HCT116 (cell line): ENCODE data around the gene CMPK1. TPM values are rescaled to one million over a fixed set of nuclear protein-coding genes. Genes with fewer than 3 reads are reported as not detected.

Source experiments
- ATAC-seq: fragments of 200-7000 bp; cut with Tn5 transposase; 2 replicates; pipeline ENCODE4 v1.9.1; 2020; ENCODE audit warnings: mild to moderate bottlenecking, moderate library complexity
- BruUV-seq: library from RNA; stranded (reverse); fragments of 400-500 nt; replicated peaks from 2 replicates; lab custom pipeline; 2021; lab: Mats Ljungman, UMichigan
- CTCF ChIA-PET: fragments of 300-600 bp; sonication (Branson Sonifier 250); formaldehyde crosslinking; loops from one replicate; lab custom pipeline; 2021; ENCODE audit warnings: antibody characterized with exemption; lab: Charles Lee
- POLR2A ChIA-PET: fragments of 300-600, 350-600 bp; sonication (Branson Sonifier 250); formaldehyde crosslinking; loops from one replicate; lab custom pipeline; 2021; ENCODE audit warnings: antibody characterized with exemption; lab: Charles Lee
- RAD21 ChIA-PET, 2 experiments: fragments of 300-600 bp; sonication (Branson Sonifier 250); formaldehyde crosslinking; loops; one replicate each; lab custom pipeline; 2023; ENCODE audit warnings: low total read pairs in 2 of 2; ENCODE audit not compliant: uncharacterized antibody in 2 of 2, unreplicated experiment in 2 of 2, low non-redundant PET in 1 of 2; lab: Charles Lee
- DNase-seq: peaks from one replicate; pipeline ENCODE4 v3.0.0-alpha.2; 2010; ENCODE audit warnings: low read depth, low spot score
- H2AFZ ChIP-seq: fragments of 200-600 bp; shearing (Covaris generic), sonication (generic); 2 replicates; pipeline ENCODE4 v1.6.1; 2017; ENCODE audit warnings: low read depth, mixed run types, mixed read lengths, antibody characterized with exemption, low read length; ENCODE audit not compliant: poor library complexity, severe bottlenecking
- H3K27ac ChIP-seq: 2 replicates; pipeline ENCODE4 v1.5.1; 2012; ENCODE audit warnings: low read depth, low read length
- H3K27me3 ChIP-seq: fragments of 200-600 bp; sonication (generic); 2 replicates; pipeline ENCODE4 v1.6.1; 2016; ENCODE audit warnings: mixed run types, low read length, mixed read lengths; ENCODE audit not compliant: insufficient read depth
- H3K36me3 ChIP-seq, 2 experiments: fragments of 200-500 bp in 1 of 2; fragments of 200-600 bp in 1 of 2; sonication (Bioruptor generic) in 1 of 2; sonication (generic) in 1 of 2; 2 replicates each; pipeline versions ENCODE4 v1.5.1 to v1.6.1; 2014 to 2016; ENCODE audit warnings: low read length in 2 of 2, inconsistent platforms in 1 of 2, mixed read lengths in 1 of 2, mixed run types in 1 of 2; ENCODE audit not compliant: insufficient read depth in 2 of 2, control insufficient read depth in 1 of 2
- H3K4me1 ChIP-seq, 2 experiments: fragments of 200-600 bp in 1 of 2; sonication (generic) in 1 of 2; 2 replicates each; pipeline versions ENCODE4 v1.5.1 to v1.6.1; 2012 to 2017; ENCODE audit warnings: low read length in 2 of 2, inconsistent platforms in 1 of 2, mild to moderate bottlenecking in 1 of 2, mixed read lengths in 1 of 2, mixed run types in 1 of 2, moderate library complexity in 1 of 2; ENCODE audit not compliant: insufficient read depth in 2 of 2, control insufficient read depth in 1 of 2
- H3K4me2 ChIP-seq: fragments of 200-600 bp; sonication (generic); 2 replicates; pipeline ENCODE4 v1.6.1; 2017; ENCODE audit warnings: mixed run types, low read length, mixed read lengths
- H3K4me3 ChIP-seq, 2 experiments: fragments of 200-600 bp in 1 of 2; sonication (generic) in 1 of 2; replicated peaks in 1 of 2; 2 replicates each; pipeline ENCODE4 v1.5.1; 2011 to 2016; ENCODE audit warnings: low read length in 2 of 2, control low read depth in 1 of 2, low read depth in 1 of 2, mild to moderate bottlenecking in 1 of 2, mixed read lengths in 1 of 2, mixed run types in 1 of 2
- H3K79me2 ChIP-seq: fragments of 200-600 bp; sonication (generic); 2 replicates; pipeline ENCODE4 v1.6.1; 2017; ENCODE audit warnings: mild to moderate bottlenecking, mixed run types, low read length, moderate library complexity, mixed read lengths; ENCODE audit not compliant: insufficient read depth
- H3K9ac ChIP-seq: fragments of 200-600 bp; sonication (generic); 2 replicates; pipeline ENCODE4 v1.6.1; 2016; ENCODE audit warnings: low read length, mixed read lengths
- H3K9me2 ChIP-seq: fragments of 200-600 bp; sonication (generic), shearing (Covaris generic); 2 replicates; pipeline ENCODE4 v1.6.1; 2017; ENCODE audit warnings: mixed run types, mild to moderate bottlenecking, moderate library complexity; ENCODE audit not compliant: insufficient read depth
- H3K9me3 ChIP-seq, 2 experiments: fragments of 200-500 bp in 1 of 2; fragments of 200-600 bp in 1 of 2; sonication (Bioruptor generic) in 1 of 2; sonication (generic) in 1 of 2; 2 replicates each; pipeline ENCODE4 v1.6.1; 2014 to 2017; ENCODE audit warnings: low read length in 2 of 2, mixed read lengths in 2 of 2, inconsistent platforms in 1 of 2, low read depth in 1 of 2, mild to moderate bottlenecking in 1 of 2, mixed run types in 1 of 2, moderate library complexity in 1 of 2; ENCODE audit not compliant: control insufficient read depth in 1 of 2, insufficient read depth in 1 of 2
- H4K20me1 ChIP-seq: fragments of 200-600 bp; sonication (generic), shearing (Covaris generic); 2 replicates; pipeline ENCODE4 v1.6.1; 2017; ENCODE audit warnings: mixed run types, mild to moderate bottlenecking, moderate library complexity; ENCODE audit not compliant: insufficient read depth
- ATF3 ChIP-seq: IDR thresholded peaks from 2 replicates; pipeline ENCODE4 v1.6.1; 2012
- CBX3 ChIP-seq: IDR thresholded peaks from 2 replicates; pipeline ENCODE4 v1.6.1; 2012; ENCODE audit warnings: low read depth
- CEBPB ChIP-seq: IDR thresholded peaks from 2 replicates; pipeline ENCODE4 v1.6.1; 2012; ENCODE audit warnings: low read depth
- EGR1 ChIP-seq: IDR thresholded peaks from 2 replicates; pipeline ENCODE4 v1.6.1; 2012; ENCODE audit warnings: low read depth
- ELF1 ChIP-seq: IDR thresholded peaks from 2 replicates; pipeline ENCODE4 v1.6.1; 2012; ENCODE audit warnings: low read depth, borderline replicate concordance
- EZH2 ChIP-seq: fragments of 200-600 bp; sonication (generic); IDR thresholded peaks from 2 replicates; pipeline ENCODE4 v1.6.1; 2017; ENCODE audit warnings: antibody characterized with exemption, mixed run types
- EZH2phosphoT487 ChIP-seq: fragments of 200-600 bp; IDR thresholded peaks from 2 replicates; pipeline ENCODE4 v1.6.1; 2018; ENCODE audit warnings: antibody characterized with exemption, borderline replicate concordance
- FOSL1 ChIP-seq: IDR thresholded peaks from 2 replicates; pipeline ENCODE4 v1.6.1; 2012; ENCODE audit warnings: low read depth
- JUND ChIP-seq: IDR thresholded peaks from 2 replicates; pipeline ENCODE4 v1.6.1; 2012
- POLR2A ChIP-seq: IDR thresholded peaks from 2 replicates; pipeline ENCODE4 v1.7.0; 2011; ENCODE audit warnings: borderline replicate concordance; ENCODE audit not compliant: insufficient read depth, insufficient read length; ENCODE audit errors: extremely low read depth
- POLR2AphosphoS5 ChIP-seq: IDR thresholded peaks from 2 replicates; pipeline ENCODE4 v1.6.1; 2011; ENCODE audit warnings: mild to moderate bottlenecking, low read depth, low read length, moderate library complexity
- RAD21 ChIP-seq: IDR thresholded peaks from 2 replicates; pipeline ENCODE4 v1.6.1; 2012; ENCODE audit warnings: low read depth, mild to moderate bottlenecking
- SP1 ChIP-seq: IDR thresholded peaks from 2 replicates; pipeline ENCODE4 v1.6.1; 2012; ENCODE audit warnings: low read depth
- YY1 ChIP-seq: IDR thresholded peaks from 2 replicates; pipeline ENCODE4 v1.6.1; 2011; ENCODE audit warnings: low read length, low read depth, moderate library complexity, mild to moderate bottlenecking; ENCODE audit not compliant: insufficient replicate concordance; ENCODE audit errors: extremely low read depth
- ZFX ChIP-seq: fragments of 450-650 bp; IDR thresholded peaks from 2 replicates; pipeline ENCODE4 v1.6.1; 2017
- intact Hi-C: fragments of 100-400 bp; cut with micrococcal nuclease; formaldehyde crosslinking; loops from 2 replicates; pipeline ENCODE4 v1.10.0; 2022
- total RNA-seq: library from RNA; stranded (reverse); gene quantifications from one replicate; pipeline ENCODE4 v1.2.1, GENCODE V29; 2021; ENCODE audit not compliant: unreplicated experiment
- TF ChIP-seq, protein P1 (sequence below): IDR thresholded peaks from 2 replicates; pipeline ENCODE4 v1.6.1; 2012
- TF ChIP-seq, protein P2 (sequence below): IDR thresholded peaks from 2 replicates; pipeline ENCODE4 v1.6.1; 2011; ENCODE audit warnings: mild to moderate bottlenecking, low read length, moderate library complexity; ENCODE audit not compliant: insufficient replicate concordance; ENCODE audit errors: extremely low read depth

CMPK1 gene
- total RNA-seq, 1 experiment from 2014 or later, result 78.4 TPM

DNA sequence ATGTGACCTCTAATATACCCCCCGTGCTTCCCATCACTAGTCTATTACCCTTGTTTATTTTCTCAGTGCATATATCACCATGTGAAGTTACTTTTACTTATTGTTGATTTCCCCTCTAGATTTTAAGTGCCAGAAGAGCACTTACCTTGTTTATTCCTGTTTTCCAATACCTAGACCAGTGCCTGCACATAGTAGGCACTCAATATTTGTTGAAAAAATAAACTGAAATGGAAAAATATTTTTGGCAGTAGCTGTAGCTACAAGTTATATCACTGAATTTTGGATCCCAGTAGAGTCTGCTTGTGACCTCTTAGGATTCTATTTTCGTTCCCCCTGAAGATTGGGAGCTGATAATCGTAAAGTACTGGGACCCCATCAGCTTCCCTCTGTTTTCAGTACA lies 50.5 kb downstream of the CMPK1 start:
- CTCF ChIA-PET, result no interaction called here
- H4K20me1 ChIP-seq, result no peaks in the 10 kb centered on the region

DNA sequence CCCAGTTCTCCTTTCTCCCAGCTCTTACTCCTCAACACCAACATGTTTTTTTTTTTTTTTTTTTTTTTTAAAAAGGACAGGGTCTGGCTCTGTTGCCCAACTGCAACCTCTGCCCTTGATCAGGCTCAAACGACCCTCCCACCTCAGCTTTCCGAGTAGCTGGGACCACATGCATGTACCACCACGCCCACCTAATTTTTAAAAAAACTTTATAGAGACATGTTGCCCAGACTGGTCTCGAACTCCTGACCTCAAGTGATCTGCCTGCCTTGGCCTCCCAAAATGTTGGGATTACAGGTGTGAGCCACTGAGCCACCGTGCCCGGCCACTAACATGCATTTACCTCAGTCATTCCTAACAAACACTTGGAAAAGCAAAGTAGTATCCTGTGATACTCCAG lies 51.4 kb downstream of the CMPK1 start:
- Histone ChIP-seq H3K79me2 (no peaks in the 10 kb centered on the region), H3K9ac (no peak overlapping the region), H3K9me3 (no peaks in the 10 kb centered on the region), H3K4me2 (no peak overlapping the region), H3K27ac (no peak overlapping the region), H3K4me3 (no peak overlapping the region), H3K9me2 (no peaks in the 10 kb centered on the region), H3K27me3 (no peaks in the 10 kb centered on the region), H2AFZ (no peak overlapping the region), H3K36me3 (no peaks in the 10 kb centered on the region; a peak in 1 of 4 replicates), H3K4me1 (no peaks in the 10 kb centered on the region), H4K20me1 (no peaks in the 10 kb centered on the region)
- CTCF ChIA-PET, result no interaction called here
- ATAC-seq (no peak), DNase-seq (no peak)
- intact Hi-C loops, result no loop called here
- RAD21 ChIA-PET, result no interaction called here
- POLR2A ChIA-PET, result no interaction called here
- no TSS peak for BruUV-seq
- TF ChIP-seq CEBPB (no peak), POLR2A (no peak), JUND (no peak), EZH2 (no peak), FOSL1 (no peak), YY1 (no peak), CBX3 (no peak), EGR1 (no peak), SP1 (no peak), ELF1 (no peak), POLR2AphosphoS5 (no peak), RAD21 (no peak), ZFX (no peak)
- TF ChIP-seq, protein P1, sequence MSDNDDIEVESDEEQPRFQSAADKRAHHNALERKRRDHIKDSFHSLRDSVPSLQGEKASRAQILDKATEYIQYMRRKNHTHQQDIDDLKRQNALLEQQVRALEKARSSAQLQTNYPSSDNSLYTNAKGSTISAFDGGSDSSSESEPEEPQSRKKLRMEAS, result no peak
- TF ChIP-seq, protein P2, sequence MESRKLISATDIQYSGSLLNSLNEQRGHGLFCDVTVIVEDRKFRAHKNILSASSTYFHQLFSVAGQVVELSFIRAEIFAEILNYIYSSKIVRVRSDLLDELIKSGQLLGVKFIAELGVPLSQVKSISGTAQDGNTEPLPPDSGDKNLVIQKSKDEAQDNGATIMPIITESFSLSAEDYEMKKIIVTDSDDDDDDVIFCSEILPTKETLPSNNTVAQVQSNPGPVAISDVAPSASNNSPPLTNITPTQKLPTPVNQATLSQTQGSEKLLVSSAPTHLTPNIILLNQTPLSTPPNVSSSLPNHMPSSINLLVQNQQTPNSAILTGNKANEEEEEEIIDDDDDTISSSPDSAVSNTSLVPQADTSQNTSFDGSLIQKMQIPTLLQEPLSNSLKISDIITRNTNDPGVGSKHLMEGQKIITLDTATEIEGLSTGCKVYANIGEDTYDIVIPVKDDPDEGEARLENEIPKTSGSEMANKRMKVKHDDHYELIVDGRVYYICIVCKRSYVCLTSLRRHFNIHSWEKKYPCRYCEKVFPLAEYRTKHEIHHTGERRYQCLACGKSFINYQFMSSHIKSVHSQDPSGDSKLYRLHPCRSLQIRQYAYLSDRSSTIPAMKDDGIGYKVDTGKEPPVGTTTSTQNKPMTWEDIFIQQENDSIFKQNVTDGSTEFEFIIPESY, result no peak

More for the DNA sequence above, 50.5 kb downstream of the CMPK1 start:
- Histone ChIP-seq H3K9me3 (no peaks in the 10 kb centered on the region), H3K4me3 (no peak overlapping the region), H3K27me3 (no peaks in the 10 kb centered on the region), H3K4me2 (no peak overlapping the region), H3K9ac (no peak overlapping the region), H3K27ac (no peak overlapping the region), H3K79me2 (no peaks in the 10 kb centered on the region), H3K36me3 (peaks cover 0 to 5% of the 10 kb centered on the region in 2 experiments; a peak in 2 of 4 replicates), H3K9me2 (no peaks in the 10 kb centered on the region), H3K4me1 (no peaks in the 10 kb centered on the region), H2AFZ (no peak overlapping the region)
- POLR2A ChIA-PET, result no interaction called here
- ATAC-seq, result no peak
- TF ChIP-seq JUND, result no peak
- TF ChIP-seq ATF3, result no peak
- TF ChIP-seq EZH2phosphoT487, result no peak
- TF ChIP-seq ELF1, result no peak
- TF ChIP-seq EGR1, result no peak
- TF ChIP-seq POLR2AphosphoS5, result no peak
- TF ChIP-seq SP1, result no peak
- TF ChIP-seq ZFX, result no peak
- intact Hi-C loops, result no loop called here
- no TSS peak for BruUV-seq
- RAD21 ChIA-PET, result no interaction called here
- DNase-seq, result no peak
